Measurements from ENCODE around the gene LKAAEAR1. TPM values are rescaled to one million over a fixed set of nuclear protein-coding genes. Genes with fewer than 3 reads are reported as not detected.

The LKAAEAR1 gene
- total and polyA plus RNA-seq, 9 of the 15 experiments (the other 6 are each of a cell fraction or from before 2014, with no cell fraction given), result not detected

DNA sequence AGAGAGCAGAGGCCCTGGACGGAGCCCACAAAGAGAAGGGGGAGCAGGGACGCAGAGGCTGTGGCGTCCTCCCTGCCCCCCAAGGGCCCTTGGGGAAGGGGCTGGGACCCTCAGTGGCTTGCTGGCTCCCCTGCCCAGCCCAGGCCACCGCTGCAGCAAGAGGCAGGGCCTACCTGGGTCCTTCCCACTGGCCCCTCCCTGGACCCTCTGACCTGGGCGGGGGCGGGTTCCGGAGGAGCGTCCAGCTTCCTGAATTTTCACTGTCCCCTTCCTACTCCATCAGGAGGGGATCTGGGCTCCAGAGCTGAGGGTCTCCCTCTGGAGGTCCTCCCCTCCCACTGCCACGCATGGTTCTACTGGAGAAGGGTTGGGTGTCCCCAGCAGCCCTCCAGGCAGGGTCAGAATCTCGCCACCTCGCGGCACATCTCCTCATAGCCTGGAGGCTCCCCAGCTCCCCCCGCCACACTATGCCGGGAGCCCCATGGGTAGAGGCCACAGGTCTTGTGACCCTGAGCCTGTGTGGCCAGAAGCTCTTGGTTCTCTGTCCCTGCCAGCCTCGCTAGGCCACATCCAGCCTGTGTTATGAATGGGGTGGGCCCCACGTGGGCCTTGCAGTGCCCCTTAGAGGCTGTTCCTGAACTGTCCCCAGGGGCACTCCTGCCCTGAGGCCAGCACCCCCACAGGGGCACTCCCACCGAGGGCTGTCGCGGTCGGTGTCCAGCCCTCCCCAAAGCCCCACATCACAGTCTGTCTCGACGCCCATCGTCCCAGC, 33.8 kb downstream of the LKAAEAR1 start (continued):
- TF ChIP-seq ZFX (CRISPR knock-in tag; IDR thresholded peaks at IDR 0.05) (peak; percentile 68), NFYB (IDR thresholded peaks at IDR 0.05; ENCODE audit: extremely low read depth, insufficient read length) (no peak), NR2C1 (IDR thresholded peaks at IDR 0.05) (peak; percentile 55), NR2C1 (tag; IDR thresholded peaks at IDR 0.05) (peak; percentile 42; the same call in 1 of the 2 replicates)
- TF ChIP-seq, protein P1, sequence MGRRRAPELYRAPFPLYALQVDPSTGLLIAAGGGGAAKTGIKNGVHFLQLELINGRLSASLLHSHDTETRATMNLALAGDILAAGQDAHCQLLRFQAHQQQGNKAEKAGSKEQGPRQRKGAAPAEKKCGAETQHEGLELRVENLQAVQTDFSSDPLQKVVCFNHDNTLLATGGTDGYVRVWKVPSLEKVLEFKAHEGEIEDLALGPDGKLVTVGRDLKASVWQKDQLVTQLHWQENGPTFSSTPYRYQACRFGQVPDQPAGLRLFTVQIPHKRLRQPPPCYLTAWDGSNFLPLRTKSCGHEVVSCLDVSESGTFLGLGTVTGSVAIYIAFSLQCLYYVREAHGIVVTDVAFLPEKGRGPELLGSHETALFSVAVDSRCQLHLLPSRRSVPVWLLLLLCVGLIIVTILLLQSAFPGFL (CRISPR knock-in tag; IDR thresholded peaks at IDR 0.05), result no peak

DNA sequence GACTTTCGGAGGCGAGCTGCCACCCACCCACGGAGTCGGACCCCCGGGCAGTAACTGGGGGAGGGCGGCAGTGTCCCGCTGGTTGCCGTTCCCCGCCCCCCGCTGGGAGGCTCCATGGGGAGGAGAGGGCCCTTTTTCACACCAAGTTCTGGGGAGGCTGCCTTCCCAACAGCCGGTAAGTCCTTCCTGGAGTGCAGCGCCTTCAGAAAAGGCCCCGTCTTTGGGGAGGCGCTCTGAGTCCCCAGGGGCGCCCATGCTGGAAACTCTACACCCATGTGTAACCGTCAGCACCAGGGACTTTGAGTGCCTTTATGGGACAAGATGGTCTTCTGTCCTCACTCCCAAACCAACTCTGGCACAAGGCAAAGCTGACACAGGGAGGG, 34.3 kb downstream of the LKAAEAR1 start:
- BruUV-seq (replicated peaks), result no TSS peak
- ChIA-PET CTCF (ENCODE audit: low intra/inter-chr PET ratio) (no interaction called here), POLR2A (interaction anchor here (0.6 to 2.5 kb wide), 4 partner anchors 11 to 19 kb away, joined by 3 to 14 read pairs (median 4); no protein-coding TSS in a partner anchor)
- FAIRE-seq (peak; percentile 58), ATAC-seq (peak; percentile 33), DNase-seq (ENCODE audit: extremely low read depth in 1 of 4, low spot score in 3 of 4) (peak in 2 of 4 experiments; percentile 71 to 77)
- Histone ChIP-seq H3K79me2 (ENCODE audit: control insufficient read depth, insufficient read depth, low read length) (peaks cover 12% of the 10 kb centered on the region), H3K36me3 (ENCODE audit: control insufficient read depth, insufficient read depth, low read length) (peaks cover 12% of the 10 kb centered on the region; the same call in 1 of the 3 replicates), H3K9ac (ENCODE audit: insufficient read depth in 1 of 2, low read depth in 2 of 2, low read length in 2 of 2) (peak overlapping the region; percentile 68 to 88), H3K27me3 (ENCODE audit: control insufficient read depth in 2 of 2, insufficient read depth in 2 of 2, low read length in 2 of 2) (no peaks in the 10 kb centered on the region), H2AFZ (ENCODE audit: low read depth, low read length) (peak overlapping the region; percentile 92), H4K20me1 (replicated peaks; ENCODE audit: control insufficient read depth, insufficient read depth, low read length) (no peaks in the 10 kb centered on the region), H3K9me3 (replicated peaks; ENCODE audit: control insufficient read depth, insufficient read depth, low read depth, low read length) (no peaks in the 10 kb centered on the region), H3K27ac (ENCODE audit: extremely low read depth, low read depth, low read length) (peak overlapping the region; percentile 85), H3K4me2 (ENCODE audit: insufficient read depth, low read length) (peak overlapping the region; percentile 82), H3K4me3 (peak overlapping the region; percentile 48), H3K9me1 (ENCODE audit: control insufficient read depth, insufficient read depth, low read length) (no peaks in the 10 kb centered on the region), H3K4me1 (replicated peaks in 1 of 2; ENCODE audit: control insufficient read depth in 2 of 2, insufficient read depth in 2 of 2, low read length in 2 of 2) (peaks cover 39 to 88% of the 10 kb centered on the region in 2 experiments)
- intact Hi-C loops (cut with micrococcal nuclease), result loop anchor here (5.0 kb wide), 1 partner anchor 73 kb away; the partner anchor contains the start of gene SAMD10
- in situ Hi-C loops (cut with MboI), result no loop called here
- 5% methylated on average over 14 of the region's 16 CpGs for WGBS (ENCODE audit: insufficient coverage, low coverage, missing lambda C conversion rate)
- TF ChIP-seq, protein P2, sequence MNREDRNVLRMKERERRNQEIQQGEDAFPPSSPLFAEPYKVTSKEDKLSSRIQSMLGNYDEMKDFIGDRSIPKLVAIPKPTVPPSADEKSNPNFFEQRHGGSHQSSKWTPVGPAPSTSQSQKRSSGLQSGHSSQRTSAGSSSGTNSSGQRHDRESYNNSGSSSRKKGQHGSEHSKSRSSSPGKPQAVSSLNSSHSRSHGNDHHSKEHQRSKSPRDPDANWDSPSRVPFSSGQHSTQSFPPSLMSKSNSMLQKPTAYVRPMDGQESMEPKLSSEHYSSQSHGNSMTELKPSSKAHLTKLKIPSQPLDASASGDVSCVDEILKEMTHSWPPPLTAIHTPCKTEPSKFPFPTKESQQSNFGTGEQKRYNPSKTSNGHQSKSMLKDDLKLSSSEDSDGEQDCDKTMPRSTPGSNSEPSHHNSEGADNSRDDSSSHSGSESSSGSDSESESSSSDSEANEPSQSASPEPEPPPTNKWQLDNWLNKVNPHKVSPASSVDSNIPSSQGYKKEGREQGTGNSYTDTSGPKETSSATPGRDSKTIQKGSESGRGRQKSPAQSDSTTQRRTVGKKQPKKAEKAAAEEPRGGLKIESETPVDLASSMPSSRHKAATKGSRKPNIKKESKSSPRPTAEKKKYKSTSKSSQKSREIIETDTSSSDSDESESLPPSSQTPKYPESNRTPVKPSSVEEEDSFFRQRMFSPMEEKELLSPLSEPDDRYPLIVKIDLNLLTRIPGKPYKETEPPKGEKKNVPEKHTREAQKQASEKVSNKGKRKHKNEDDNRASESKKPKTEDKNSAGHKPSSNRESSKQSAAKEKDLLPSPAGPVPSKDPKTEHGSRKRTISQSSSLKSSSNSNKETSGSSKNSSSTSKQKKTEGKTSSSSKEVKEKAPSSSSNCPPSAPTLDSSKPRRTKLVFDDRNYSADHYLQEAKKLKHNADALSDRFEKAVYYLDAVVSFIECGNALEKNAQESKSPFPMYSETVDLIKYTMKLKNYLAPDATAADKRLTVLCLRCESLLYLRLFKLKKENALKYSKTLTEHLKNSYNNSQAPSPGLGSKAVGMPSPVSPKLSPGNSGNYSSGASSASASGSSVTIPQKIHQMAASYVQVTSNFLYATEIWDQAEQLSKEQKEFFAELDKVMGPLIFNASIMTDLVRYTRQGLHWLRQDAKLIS (CRISPR knock-in tag; IDR thresholded peaks at IDR 0.05), result 0 out of 2 replicates have a peak, but pooled peaks have one; percentile 42
- TF ChIP-seq, protein P3, sequence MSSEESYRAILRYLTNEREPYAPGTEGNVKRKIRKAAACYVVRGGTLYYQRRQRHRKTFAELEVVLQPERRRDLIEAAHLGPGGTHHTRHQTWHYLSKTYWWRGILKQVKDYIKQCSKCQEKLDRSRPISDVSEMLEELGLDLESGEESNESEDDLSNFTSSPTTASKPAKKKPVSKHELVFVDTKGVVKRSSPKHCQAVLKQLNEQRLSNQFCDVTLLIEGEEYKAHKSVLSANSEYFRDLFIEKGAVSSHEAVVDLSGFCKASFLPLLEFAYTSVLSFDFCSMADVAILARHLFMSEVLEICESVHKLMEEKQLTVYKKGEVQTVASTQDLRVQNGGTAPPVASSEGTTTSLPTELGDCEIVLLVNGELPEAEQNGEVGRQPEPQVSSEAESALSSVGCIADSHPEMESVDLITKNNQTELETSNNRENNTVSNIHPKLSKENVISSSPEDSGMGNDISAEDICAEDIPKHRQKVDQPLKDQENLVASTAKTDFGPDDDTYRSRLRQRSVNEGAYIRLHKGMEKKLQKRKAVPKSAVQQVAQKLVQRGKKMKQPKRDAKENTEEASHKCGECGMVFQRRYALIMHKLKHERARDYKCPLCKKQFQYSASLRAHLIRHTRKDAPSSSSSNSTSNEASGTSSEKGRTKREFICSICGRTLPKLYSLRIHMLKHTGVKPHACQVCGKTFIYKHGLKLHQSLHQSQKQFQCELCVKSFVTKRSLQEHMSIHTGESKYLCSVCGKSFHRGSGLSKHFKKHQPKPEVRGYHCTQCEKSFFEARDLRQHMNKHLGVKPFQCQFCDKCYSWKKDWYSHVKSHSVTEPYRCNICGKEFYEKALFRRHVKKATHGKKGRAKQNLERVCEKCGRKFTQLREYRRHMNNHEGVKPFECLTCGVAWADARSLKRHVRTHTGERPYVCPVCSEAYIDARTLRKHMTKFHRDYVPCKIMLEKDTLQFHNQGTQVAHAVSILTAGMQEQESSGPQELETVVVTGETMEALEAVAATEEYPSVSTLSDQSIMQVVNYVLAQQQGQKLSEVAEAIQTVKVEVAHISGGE (CRISPR knock-in tag; IDR thresholded peaks at IDR 0.05), result peak in 1 of 3 experiments; percentile 50; a peak in 1 of 6 replicates
- TF ChIP-seq, protein P4, sequence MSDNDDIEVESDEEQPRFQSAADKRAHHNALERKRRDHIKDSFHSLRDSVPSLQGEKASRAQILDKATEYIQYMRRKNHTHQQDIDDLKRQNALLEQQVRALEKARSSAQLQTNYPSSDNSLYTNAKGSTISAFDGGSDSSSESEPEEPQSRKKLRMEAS (CRISPR knock-in tag; IDR thresholded peaks at IDR 0.05), result 0 out of 2 replicates have a peak, but pooled peaks have one; percentile 17

All from K562 (cell line).